Spleen (tissue), 11 donors: ENCODE data around the gene PAX3. TPM values are rescaled to one million over a fixed set of nuclear protein-coding genes. Genes with fewer than 3 reads are reported as not detected.

ENCODE experiments used
- DNase-seq: peaks from one replicate; pipeline ENCODE4 v3.0.0-alpha.2; 2020
- H3K27ac ChIP-seq, 8 donors: fragments of 200-600 bp; sonication (generic) in 7 of 8; 1 replicate in 4 of 8; 2 replicates in 4 of 8; pipeline versions ENCODE4 v1.5.0 to v1.8.0; 2016 to 2021; ENCODE audit warnings: inconsistent platforms in 4 of 8, mild to moderate bottlenecking in 4 of 8, moderate library complexity in 1 of 8
- H3K27me3 ChIP-seq, 7 donors: fragments of 200-600 bp; sonication (generic) in 6 of 7; replicated peaks in 1 of 7; 1 replicate in 4 of 7; 2 replicates in 3 of 7; pipeline versions ENCODE4 v1.5.0 to v1.8.0; 2016 to 2021; ENCODE audit warnings: inconsistent platforms in 3 of 7, mild to moderate bottlenecking in 1 of 7
- H3K36me3 ChIP-seq, 6 donors: fragments of 200-600 bp; sonication (generic) in 5 of 6; 1 replicate in 4 of 6; 2 replicates in 2 of 6; pipeline versions ENCODE4 v1.5.0 to v1.8.0; 2016 to 2021; ENCODE audit warnings: inconsistent platforms in 2 of 6
- H3K4me1 ChIP-seq, 6 donors: fragments of 200-600 bp; sonication (generic) in 5 of 6; 1 replicate in 3 of 6; 2 replicates in 3 of 6; pipeline versions ENCODE4 v1.5.0 to v1.8.0; 2016 to 2021; ENCODE audit warnings: inconsistent platforms in 3 of 6
- H3K4me3 ChIP-seq, 8 donors: fragments of 200-600 bp; sonication (generic) in 7 of 8; 1 replicate in 4 of 8; 2 replicates in 4 of 8; pipeline versions ENCODE4 v1.5.0 to v1.8.0; 2016 to 2021; ENCODE audit warnings: inconsistent platforms in 4 of 8, mild to moderate bottlenecking in 4 of 8, moderate library complexity in 2 of 8
- H3K9me3 ChIP-seq, 8 donors: fragments of 200-600 bp; sonication (generic) in 7 of 8; 1 replicate in 4 of 8; 2 replicates in 4 of 8; pipeline versions ENCODE4 v1.5.0 to v1.8.0; 2016 to 2021; ENCODE audit warnings: inconsistent platforms in 4 of 8
- POLR2A ChIP-seq, 3 donors: fragments of 450-650 bp; IDR thresholded peaks; one replicate each; pipeline ENCODE4 v1.5.1; 2017; ENCODE audit warnings: antibody characterized with exemption in 3 of 3, mild to moderate bottlenecking in 1 of 3
- POLR2AphosphoS5 ChIP-seq, 3 donors: sonication (generic); formaldehyde crosslinking; IDR thresholded peaks; one replicate each; pipeline ENCODE4 v1.5.1; 2017; ENCODE audit warnings: antibody characterized with exemption in 3 of 3
- WGBS, 5 donors: extraction: QIAGEN DNeasy Blood & Tissue Kit in 3 of 5; methylation state at CpG; one replicate each; pipeline versions ENCODE4 v1.1.5 to v1.1.7; 2013 to 2018; 5-methylcytosine and 5-hydroxymethylcytosine counted together
- intact Hi-C: fragments of 100-400 bp; cut with DNase I; formaldehyde crosslinking; loops from one replicate; pipeline ENCODE4 v1.15.0; 2023; ENCODE audit warnings: low total_unique reads
- polyA plus RNA-seq, 3 donors: library from polyadenylated mRNA; stranded (reverse); fragments of 200-250 nt; gene quantifications; one replicate each; pipeline ENCODE4 v1.2.1, GENCODE V29; 2013
- total RNA-seq, 7 donors: library from RNA; depleted of rRNA in 3 of 7; stranded (reverse); fragments of >200 nt in 3 of 7; fragmentation: NEBNext Ultra II Directional in 4 of 7; extraction: Animal tissue kit (Norgen Biotek cat#: 25700) in 4 of 7; gene quantifications; one replicate each; pipeline versions ENCODE4 v1.1.0 to v1.2.1, GENCODE V29; 2016 to 2021
- TF ChIP-seq, protein P1 (sequence below), 11 experiments: fragments of 200-600 bp in 7 of 11; fragments of 450-650 bp in 4 of 11; sonication (generic) in 4 of 11; IDR thresholded peaks in 8 of 11; conservative IDR thresholded peaks in 3 of 11; 1 replicate in 7 of 11; 2 replicates in 4 of 11; pipeline versions ENCODE4 v1.4.0 to v1.8.0; 2016 to 2021; ENCODE audit warnings: antibody characterized with exemption in 11 of 11, inconsistent platforms in 4 of 11, mild to moderate bottlenecking in 1 of 11
- donor health status: healthy with polysubstance abuse.
- donor health status: DM: no; HTN: no; CAD: no; lungs with moderate emphysema.
- donor health status: DM: no; HTN: no; CAD: no.
- donor health status: Bipolar disorder and iron deficiency.
- donor health status: healthy.
- donor health status: DM: no; HTN: no; CAD: no.
- donor health status: DM: yes; HTN: yes; CAD: no.

Gene PAX3
- total and polyA plus RNA-seq, 10 donors: 0.26 TPM; not detected in 9

DNA sequence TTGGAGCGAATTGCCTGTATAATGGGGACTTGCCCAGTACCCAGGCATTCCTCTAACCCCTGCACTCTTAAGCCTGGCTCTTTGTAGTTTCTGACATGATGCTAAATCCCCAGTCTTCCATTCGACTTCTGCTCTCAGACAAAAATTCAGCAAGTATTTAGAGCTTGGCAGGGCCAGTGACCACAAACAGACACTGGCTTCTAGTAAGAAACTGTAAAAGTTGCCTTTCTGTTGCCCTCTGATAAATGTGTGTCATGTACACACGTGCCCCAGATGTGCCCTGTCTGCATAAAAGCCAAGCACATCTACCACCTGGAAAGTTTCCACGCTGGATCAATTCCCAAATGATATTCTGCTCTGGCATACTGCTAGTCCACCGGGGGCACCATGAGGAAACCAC lies 18.0 kb downstream of the PAX3 start:
- peaks cover 0 to 69% (median 8%) of the 10 kb centered on the region in 7 donors for H3K27me3 ChIP-seq
- no peak for DNase-seq
- H3K27ac ChIP-seq: no peak overlapping the region
- no peak overlapping the region for H3K4me3 ChIP-seq
- intact Hi-C loops: no loop called here
- TF ChIP-seq, protein P1, sequence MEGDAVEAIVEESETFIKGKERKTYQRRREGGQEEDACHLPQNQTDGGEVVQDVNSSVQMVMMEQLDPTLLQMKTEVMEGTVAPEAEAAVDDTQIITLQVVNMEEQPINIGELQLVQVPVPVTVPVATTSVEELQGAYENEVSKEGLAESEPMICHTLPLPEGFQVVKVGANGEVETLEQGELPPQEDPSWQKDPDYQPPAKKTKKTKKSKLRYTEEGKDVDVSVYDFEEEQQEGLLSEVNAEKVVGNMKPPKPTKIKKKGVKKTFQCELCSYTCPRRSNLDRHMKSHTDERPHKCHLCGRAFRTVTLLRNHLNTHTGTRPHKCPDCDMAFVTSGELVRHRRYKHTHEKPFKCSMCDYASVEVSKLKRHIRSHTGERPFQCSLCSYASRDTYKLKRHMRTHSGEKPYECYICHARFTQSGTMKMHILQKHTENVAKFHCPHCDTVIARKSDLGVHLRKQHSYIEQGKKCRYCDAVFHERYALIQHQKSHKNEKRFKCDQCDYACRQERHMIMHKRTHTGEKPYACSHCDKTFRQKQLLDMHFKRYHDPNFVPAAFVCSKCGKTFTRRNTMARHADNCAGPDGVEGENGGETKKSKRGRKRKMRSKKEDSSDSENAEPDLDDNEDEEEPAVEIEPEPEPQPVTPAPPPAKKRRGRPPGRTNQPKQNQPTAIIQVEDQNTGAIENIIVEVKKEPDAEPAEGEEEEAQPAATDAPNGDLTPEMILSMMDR (IDR thresholded peaks at IDR 0.05 in 8 of 11, conservative IDR thresholded peaks at IDR 0.05 in 3 of 11): no peak
- TF ChIP-seq POLR2AphosphoS5 (IDR thresholded peaks at IDR 0.05): no peak
- TF ChIP-seq POLR2A (IDR thresholded peaks at IDR 0.05): no peak
- WGBS, 5 donors: 63 to 80% (median 68%) methylated on average over 5 of the region's 5 CpGs
- H3K36me3 ChIP-seq: no peaks in the 10 kb centered on the region
- H3K9me3 ChIP-seq: no peaks in the 10 kb centered on the region
- H3K4me1 ChIP-seq: no peaks in the 10 kb centered on the region

- no peak for DNase-seq
- Histone ChIP-seq H3K4me1 (no peaks in the 10 kb centered on the region), H3K36me3 (no peaks in the 10 kb centered on the region), H3K4me3 (no peak overlapping the region), H3K9me3 (no peaks in the 10 kb centered on the region), H3K27ac (no peak overlapping the region), H3K27me3 (peaks cover 0 to 53% (median 9%) of the 10 kb centered on the region in 7 donors)
- TF ChIP-seq POLR2A (IDR thresholded peaks at IDR 0.05): no peak
- TF ChIP-seq, protein P1 (IDR thresholded peaks at IDR 0.05 in 8 of 11, conservative IDR thresholded peaks at IDR 0.05 in 3 of 11): no peak
- TF ChIP-seq POLR2AphosphoS5 (IDR thresholded peaks at IDR 0.05): no peak
- intact Hi-C loops: no loop called here
- WGBS, 5 donors: 64 to 73% (median 69%) methylated on average over 4 of the region's 4 CpGs
These were observed 26.3 kb downstream of the PAX3 start for GRCh38 chr2:222272446-222273015.

- Histone ChIP-seq H3K4me3 (no peak overlapping the region), H3K9me3 (no peaks in the 10 kb centered on the region), H3K27ac (no peak overlapping the region), H3K4me1 (no peaks in the 10 kb centered on the region), H3K36me3 (no peaks in the 10 kb centered on the region), H3K27me3 (peaks cover 0 to 48% (median 9%) of the 10 kb centered on the region in 7 donors)
- intact Hi-C loops: no loop called here
- no peak for DNase-seq
- 70 to 85% (median 77%) methylated on average over 5 of the region's 5 CpGs for WGBS, 5 donors
- no peak for TF ChIP-seq POLR2AphosphoS5 (IDR thresholded peaks at IDR 0.05)
- TF ChIP-seq, protein P1 (IDR thresholded peaks at IDR 0.05 in 8 of 11, conservative IDR thresholded peaks at IDR 0.05 in 3 of 11): no peak
- TF ChIP-seq POLR2A (IDR thresholded peaks at IDR 0.05): no peak
These were observed 26.9 kb downstream of the PAX3 start for GRCh38 chr2:222271854-222272253.

GRCh38 chr2:222270396-222270795 lies 28.4 kb downstream of the PAX3 start:
- WGBS, 5 donors: 69 to 84% (median 80%) methylated on average over 3 of the region's 3 CpGs
- TF ChIP-seq, protein P1 (IDR thresholded peaks at IDR 0.05 in 8 of 11, conservative IDR thresholded peaks at IDR 0.05 in 3 of 11): no peak
- no peak for TF ChIP-seq POLR2AphosphoS5 (IDR thresholded peaks at IDR 0.05)
- TF ChIP-seq POLR2A (IDR thresholded peaks at IDR 0.05): no peak
- H3K27me3 ChIP-seq: peaks cover 0 to 36% (median 9%) of the 10 kb centered on the region in 7 donors
- no peak overlapping the region for H3K4me3 ChIP-seq
- no peak for DNase-seq
- no peak overlapping the region for H3K27ac ChIP-seq
- H3K4me1 ChIP-seq: no peaks in the 10 kb centered on the region
- no peaks in the 10 kb centered on the region for H3K36me3 ChIP-seq
- intact Hi-C loops: no loop called here
- no peaks in the 10 kb centered on the region for H3K9me3 ChIP-seq
